HG03066 (cell line): ENCODE measurements around the gene USP32.

Experiments
- ATAC-seq: cut with Tn5 transposase; IDR thresholded peaks from one replicate; pipeline ENCODE4 v1.9.1; 2021; ENCODE audit warnings: low read depth; ENCODE audit not compliant: unreplicated experiment

Gene USP32

DNA sequence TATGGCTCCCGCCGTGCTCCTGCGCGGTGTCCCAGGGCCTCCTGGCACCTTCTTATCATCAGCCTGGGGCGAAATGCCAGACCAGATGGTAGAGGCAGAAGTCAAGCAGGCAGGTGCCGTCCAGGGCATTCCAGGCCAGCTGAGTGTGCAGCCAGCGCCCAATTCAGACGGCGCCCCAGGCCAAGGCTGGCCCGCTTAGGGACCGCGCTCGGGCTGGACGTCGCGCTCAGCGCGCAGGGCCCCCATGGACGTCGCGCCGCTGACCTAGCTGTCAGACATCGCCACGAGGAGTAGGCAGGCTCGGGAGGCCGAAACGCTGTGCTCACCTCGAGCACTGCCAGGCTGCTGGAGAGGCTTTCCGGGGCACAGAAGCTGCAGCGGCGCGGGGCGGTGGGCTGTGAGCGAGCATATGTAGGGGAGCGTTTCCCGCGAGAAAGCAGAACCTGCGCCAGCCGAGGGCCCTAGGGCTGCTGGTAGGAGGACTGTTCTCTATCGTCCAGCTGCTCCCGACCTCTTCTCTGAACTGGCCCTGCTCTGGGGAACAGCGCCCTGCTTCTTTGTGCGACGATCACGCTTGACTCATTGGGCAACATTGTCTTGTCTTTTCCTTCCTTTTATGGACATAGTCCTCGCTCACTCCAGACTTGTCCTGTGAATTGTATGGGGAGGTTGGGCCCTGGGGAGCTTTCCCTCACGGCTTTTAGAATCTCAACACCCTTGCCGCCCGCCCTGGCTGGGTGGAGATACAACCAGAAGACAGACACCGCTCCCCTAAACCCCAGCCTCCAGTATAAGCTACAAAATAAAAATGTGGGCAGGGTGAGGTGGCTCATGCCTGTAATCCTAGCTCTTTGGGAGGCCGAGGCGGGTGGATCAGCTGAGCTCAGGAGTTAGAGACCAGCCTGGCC lies 250.6 kb downstream of the USP32 start:
- ATAC-seq = no peak

DNA sequence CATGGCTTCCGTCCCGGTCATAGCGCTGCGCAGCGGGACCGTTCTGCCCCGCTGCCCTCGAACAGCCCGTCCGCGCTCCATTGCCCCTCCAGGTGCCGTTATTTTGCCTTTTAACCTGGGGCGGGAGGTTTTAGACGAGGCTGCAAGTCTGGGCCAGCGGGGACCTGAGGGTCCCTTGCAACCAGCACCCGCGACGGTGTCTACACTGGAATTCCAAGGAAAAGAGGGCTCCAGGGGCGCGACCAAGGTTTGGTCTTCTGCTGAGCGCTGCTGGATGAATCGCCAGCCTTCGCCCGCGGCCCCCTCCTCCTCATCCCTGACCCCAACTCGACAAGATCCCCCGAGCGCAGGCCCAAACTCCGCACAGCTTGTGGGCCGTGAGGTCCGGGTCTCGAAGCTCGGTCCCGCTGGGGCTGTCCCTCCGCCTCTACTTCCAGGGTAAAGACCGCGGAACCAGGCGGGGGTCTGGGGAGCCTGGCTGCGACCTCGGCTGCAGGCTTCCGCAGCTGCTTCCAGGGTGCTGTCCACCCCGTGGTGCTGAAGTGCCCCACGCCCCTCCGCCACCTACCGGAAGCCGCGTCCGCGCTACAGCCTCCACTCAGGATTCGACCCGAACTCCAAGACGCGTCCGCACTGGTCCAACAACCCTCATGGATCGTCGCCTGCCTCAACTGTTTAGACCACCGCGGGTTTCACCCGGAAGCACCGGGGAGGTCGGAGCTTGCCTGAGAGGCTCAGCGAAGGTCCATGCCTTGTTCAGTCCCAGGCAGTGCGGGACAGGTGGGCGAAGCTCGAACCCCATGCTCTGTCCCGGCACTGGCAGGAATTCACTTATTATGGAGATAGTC lies 252.3 kb downstream of the USP32 start:
- no peak for ATAC-seq

DNA sequence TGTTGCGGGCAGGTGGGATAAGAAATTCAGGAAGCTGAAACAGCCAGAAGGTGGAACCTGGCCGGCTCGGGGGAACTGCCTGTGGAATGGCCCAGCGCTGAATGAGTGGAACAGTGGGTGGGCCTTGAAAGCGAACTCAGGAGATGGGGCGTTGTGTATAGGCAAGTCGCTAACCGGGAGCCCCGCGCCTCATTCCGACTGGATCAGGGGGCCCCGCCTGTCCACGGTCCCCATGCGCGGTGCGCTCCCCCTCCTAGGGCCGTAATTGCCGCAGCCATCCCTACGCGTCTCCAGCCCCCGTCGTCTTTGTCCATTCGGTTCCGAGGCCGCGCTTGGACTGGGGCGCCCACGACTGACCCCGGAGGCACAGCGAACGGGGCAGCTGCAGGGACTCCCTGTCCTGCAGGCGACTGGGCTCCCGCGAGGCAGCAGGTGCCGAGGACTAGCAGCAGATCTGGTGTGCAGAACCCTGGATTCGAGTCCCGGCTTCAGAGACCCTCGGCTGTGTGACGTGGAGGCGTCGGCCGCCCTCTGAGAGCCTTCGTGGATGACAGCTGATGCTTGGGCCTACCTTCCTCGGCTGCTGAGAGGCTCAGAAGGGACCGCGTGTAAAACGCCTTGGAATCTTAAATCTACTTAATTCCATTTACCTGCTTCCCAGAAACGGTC lies 253.0 kb downstream of the USP32 start:
- ATAC-seq = no peak

DNA sequence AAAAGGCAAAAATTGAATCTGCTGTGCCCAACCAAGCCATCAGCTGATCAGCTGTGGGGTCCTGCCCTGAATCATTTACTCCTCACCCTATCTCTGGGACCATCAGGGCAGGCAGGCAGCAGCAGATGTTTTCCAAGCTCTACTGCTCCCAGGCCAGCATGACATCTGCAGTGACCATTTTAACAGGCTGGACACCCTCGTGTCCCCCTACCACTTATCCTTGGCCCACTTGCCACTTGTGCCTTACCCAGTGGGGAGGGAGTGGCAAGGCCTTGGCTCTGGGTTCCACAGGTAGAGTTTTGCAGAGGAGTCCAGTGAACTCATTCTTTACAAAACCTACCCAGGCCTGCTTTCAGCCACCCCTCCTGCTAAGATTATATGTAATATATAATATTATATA lies 254.2 kb downstream of the USP32 start:
- ATAC-seq = no peak

DNA sequence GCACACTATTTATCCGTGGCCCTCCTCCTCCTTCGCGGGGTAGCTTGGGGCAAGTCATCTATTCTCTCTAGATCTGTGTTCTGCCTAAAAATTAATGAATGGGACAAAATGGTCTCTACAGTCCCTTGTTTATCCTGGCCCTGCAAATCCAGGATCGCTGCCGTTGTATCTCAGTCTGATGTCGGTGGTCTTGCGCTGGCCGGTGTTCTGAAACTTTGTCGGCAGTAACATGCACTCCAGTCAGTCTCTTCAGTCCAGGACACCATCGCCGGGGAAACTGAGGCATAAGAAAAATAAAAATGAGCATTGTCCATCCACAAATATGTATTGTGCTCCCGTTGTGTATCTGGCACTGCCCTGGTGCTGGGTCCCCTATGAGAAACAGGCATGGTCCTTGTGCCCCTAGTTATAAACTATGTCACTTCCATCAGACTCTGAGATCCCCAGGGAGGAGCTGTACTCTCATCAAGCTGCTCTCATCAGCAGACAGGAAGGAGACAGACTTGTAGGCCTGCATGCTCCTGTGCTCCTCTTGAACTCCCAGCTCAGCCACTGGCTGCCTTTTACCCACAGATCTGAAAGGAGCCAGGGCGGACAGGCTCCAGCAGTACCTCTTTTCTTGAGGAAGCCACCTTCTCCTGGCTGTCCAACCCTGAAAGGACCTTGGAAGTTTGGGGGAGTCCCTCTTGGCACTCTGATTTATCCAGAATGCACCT lies 255.8 kb downstream of the USP32 start:
- ATAC-seq = no peak

DNA sequence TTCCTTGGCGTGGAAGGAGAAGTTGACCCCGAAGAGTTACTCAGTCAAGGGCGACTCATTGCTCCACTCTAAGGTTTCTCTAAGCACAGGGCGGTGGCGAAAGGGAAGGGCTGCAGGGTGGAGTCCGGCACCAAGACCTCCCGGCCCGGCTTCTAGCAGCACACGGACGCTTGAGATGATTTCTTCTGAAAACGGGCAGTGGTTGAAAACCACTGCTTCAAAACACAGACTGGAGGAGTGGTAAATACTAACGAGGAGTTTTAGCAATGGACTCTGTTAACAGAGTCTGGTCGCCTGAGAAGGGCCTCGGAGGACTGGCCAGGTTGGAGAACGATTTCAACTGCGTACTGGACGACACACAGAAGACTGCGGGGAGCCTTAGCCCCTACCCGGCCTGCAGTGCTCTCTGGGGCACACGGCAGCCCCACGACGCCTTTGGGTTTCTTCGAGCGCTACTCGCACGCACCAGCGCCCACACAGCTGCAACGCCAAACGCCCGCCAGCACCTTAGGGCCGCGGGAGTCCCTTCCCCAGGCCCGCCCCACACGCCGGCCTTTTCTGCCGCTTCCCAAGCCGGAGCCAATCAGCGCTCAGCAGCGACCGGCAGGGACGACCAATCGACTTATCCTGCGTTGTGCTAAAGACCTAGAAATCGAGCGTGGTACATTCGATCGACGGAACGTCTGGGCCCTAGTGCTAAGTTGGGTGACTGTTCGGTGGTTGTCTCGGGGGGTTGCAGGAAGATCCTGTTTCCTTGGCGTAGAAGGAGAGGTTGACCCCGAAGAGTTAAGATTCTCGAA lies 256.6 kb downstream of the USP32 start:
- ATAC-seq = peak; percentile 85

DNA sequence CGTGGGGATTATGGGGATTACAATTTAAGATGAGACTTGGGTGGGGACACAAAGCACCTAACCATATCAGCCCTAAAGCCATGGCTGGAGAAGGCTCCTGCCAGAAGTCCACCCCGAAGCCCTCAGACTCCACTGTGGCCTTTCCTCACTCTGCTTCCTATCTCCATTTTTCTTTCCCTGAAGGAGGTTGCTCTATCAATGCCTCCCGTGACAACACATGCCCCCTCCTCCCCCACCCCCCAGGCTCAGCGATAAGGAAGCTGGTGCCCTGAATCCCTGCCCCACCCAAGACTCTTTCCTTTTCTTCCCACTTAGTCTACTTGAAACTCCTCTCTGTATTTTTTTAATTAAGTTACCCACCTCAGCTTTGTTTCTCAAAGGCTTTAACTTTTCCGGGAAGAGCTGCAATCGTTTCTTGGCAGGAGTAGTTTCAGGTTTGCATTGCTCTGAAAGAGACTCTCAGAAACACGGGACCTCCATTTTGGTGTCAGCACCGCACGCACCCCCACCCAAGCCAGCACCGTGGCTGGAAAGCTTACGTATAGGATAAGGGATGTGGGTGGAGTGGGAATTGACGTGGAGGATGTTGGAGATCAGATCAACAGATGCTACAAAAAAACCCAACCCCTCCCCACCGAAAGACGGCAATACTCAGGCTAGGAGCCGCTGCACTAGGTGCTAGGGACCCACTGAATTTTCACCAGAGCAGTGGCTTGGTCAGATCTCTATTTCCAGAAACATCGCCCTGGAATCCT lies 257.4 kb downstream of the USP32 start:
- ATAC-seq = no peak

DNA sequence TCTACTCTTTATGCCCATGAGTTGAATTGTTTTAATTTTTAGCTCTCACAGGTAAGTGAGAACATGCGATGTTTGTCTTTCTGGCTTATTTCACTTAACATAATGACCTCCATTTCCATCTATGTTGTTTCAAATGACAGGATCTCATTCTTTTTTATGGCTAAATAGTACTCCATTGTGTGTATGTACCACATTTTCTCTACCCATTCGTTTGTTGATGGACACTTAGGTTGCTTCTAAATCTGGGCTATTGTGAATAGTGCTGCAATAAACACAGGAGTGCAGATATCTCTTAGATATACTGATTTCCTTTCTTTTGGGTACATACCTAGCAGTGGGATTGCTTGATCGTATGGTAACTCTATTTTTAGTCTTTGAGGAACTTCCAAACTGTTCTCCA lies 261.5 kb downstream of the USP32 start:
- ATAC-seq = no peak

DNA sequence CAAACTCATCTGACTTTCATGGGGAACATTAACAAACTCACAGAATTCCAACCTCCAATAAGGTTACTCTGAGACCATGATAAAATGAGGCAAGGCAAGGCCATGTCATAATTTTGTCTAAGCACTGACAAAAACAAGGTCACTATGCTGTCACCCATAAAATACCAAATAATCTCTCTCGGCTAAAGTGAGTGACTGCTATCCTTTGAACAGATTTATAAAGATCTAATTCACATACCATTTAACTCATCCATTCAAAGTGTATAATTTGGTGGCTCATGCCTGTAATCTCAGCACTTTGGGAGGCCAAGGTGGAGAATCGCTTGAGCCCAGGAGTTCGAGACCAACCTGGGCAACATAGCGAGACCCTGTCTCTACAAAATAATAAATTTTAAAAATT lies 262.8 kb downstream of the USP32 start:
- no peak for ATAC-seq
